GM12878 (cell line): Measurements from ENCODE around the gene KLHL26. TPM values are rescaled to one million over a fixed set of nuclear protein-coding genes. Genes with fewer than 3 reads are reported as not detected.

Experiments
- NFYA ChIP-seq: IDR thresholded peaks from 2 replicates; pipeline ENCODE4 v1.6.1; 2011; ENCODE audit warnings: low read depth, mild to moderate bottlenecking, low read length, improper control_type of control experiment, borderline replicate concordance
- NRF1 ChIP-seq: conservative IDR thresholded peaks from 2 replicates; pipeline ENCODE4 v1.6.1; 2011; ENCODE audit warnings: mild to moderate bottlenecking, low read depth, low read length, improper control_type of control experiment
- SMAD5 ChIP-seq: IDR thresholded peaks from 2 replicates; pipeline ENCODE4 v1.6.1; 2016; ENCODE audit warnings: antibody characterized with exemption, low read depth
- polyA plus RNA-seq, 11 experiments: library from polyadenylated mRNA; depleted of rRNA in 4 of 11; unstranded in 6 of 11; stranded (reverse) in 5 of 11; fragments of >200 nt; fragmentation: Nextera tagmentation in 4 of 11; fragmentation: Illumina TruSeq in 1 of 11; extraction: Ambion mirVana in 4 of 11; extraction: Trizol in 1 of 11; gene quantifications; 1 replicate in 1 of 11; 2 replicates in 10 of 11; pipeline versions ENCODE4 v1.2.1 to v1.2.3, GENCODE V29; 2011 to 2016; ENCODE audit warnings: inconsistent platforms in 2 of 11, missing spikeins in 2 of 11, low read depth in 1 of 11
- total RNA-seq, 4 experiments: library from RNA; depleted of rRNA in 3 of 4; stranded (reverse); fragments of >200 nt in 3 of 4; fragmentation: Illumina TruSeq in 1 of 4; extraction: Trizol in 1 of 4; gene quantifications; 2 replicates each; pipeline versions ENCODE4 v1.2.1 to v1.2.3, GENCODE V29; 2013 to 2021
- TF ChIP-seq, protein P1 (sequence below): fragments of 450-650 bp; formaldehyde crosslinking; IDR thresholded peaks from 2 replicates; pipeline ENCODE4 v1.4.0; 2020; ENCODE audit warnings: mild to moderate bottlenecking, moderate library complexity
- TF ChIP-seq, protein P2 (sequence below): fragments of 450-650 bp; formaldehyde crosslinking; IDR thresholded peaks from 2 replicates; pipeline ENCODE4 v1.5.0; 2022; ENCODE audit warnings: mild to moderate bottlenecking, missing genetic modification characterization
- TF ChIP-seq, protein P3 (sequence below): fragments of 450-650 bp; IDR thresholded peaks from 2 replicates; pipeline ENCODE4 v1.6.1; 2017; ENCODE audit warnings: low read depth, mild to moderate bottlenecking, moderate library complexity

Gene KLHL26
- total and polyA plus RNA-seq, 10 of the 15 experiments (the other 5 are each of a cell fraction or from before 2014, with no cell fraction given): 0.18 to 14.6 (median 2.9) TPM

DNA sequence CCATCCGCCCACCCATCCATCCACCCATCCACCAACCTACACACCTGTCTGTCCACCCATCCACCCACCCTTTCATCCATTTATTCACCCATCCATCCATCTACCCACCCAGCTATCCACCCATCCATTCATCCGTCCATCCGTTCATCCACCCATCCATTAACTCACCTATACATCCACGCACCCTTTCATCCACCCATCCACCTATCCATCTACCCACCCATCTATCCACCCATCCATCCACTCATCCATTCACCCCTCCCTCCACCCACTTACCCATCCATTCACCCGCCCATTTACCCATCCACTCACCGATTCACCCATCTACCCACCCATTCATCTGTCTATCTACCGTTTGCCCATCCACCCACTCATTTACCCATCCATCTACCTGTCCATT lies 17.6 kb downstream of the KLHL26 start (continued):
- TF ChIP-seq, protein P1, sequence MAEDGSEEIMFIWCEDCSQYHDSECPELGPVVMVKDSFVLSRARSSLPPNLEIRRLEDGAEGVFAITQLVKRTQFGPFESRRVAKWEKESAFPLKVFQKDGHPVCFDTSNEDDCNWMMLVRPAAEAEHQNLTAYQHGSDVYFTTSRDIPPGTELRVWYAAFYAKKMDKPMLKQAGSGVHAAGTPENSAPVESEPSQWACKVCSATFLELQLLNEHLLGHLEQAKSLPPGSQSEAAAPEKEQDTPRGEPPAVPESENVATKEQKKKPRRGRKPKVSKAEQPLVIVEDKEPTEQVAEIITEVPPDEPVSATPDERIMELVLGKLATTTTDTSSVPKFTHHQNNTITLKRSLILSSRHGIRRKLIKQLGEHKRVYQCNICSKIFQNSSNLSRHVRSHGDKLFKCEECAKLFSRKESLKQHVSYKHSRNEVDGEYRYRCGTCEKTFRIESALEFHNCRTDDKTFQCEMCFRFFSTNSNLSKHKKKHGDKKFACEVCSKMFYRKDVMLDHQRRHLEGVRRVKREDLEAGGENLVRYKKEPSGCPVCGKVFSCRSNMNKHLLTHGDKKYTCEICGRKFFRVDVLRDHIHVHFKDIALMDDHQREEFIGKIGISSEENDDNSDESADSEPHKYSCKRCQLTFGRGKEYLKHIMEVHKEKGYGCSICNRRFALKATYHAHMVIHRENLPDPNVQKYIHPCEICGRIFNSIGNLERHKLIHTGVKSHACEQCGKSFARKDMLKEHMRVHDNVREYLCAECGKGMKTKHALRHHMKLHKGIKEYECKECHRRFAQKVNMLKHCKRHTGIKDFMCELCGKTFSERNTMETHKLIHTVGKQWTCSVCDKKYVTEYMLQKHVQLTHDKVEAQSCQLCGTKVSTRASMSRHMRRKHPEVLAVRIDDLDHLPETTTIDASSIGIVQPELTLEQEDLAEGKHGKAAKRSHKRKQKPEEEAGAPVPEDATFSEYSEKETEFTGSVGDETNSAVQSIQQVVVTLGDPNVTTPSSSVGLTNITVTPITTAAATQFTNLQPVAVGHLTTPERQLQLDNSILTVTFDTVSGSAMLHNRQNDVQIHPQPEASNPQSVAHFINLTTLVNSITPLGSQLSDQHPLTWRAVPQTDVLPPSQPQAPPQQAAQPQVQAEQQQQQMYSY (CRISPR knock-in tag): no peak
- TF ChIP-seq NRF1 (no peak), SMAD5 (no peak), NFYA (no peak)
- TF ChIP-seq, protein P2, sequence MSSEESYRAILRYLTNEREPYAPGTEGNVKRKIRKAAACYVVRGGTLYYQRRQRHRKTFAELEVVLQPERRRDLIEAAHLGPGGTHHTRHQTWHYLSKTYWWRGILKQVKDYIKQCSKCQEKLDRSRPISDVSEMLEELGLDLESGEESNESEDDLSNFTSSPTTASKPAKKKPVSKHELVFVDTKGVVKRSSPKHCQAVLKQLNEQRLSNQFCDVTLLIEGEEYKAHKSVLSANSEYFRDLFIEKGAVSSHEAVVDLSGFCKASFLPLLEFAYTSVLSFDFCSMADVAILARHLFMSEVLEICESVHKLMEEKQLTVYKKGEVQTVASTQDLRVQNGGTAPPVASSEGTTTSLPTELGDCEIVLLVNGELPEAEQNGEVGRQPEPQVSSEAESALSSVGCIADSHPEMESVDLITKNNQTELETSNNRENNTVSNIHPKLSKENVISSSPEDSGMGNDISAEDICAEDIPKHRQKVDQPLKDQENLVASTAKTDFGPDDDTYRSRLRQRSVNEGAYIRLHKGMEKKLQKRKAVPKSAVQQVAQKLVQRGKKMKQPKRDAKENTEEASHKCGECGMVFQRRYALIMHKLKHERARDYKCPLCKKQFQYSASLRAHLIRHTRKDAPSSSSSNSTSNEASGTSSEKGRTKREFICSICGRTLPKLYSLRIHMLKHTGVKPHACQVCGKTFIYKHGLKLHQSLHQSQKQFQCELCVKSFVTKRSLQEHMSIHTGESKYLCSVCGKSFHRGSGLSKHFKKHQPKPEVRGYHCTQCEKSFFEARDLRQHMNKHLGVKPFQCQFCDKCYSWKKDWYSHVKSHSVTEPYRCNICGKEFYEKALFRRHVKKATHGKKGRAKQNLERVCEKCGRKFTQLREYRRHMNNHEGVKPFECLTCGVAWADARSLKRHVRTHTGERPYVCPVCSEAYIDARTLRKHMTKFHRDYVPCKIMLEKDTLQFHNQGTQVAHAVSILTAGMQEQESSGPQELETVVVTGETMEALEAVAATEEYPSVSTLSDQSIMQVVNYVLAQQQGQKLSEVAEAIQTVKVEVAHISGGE (CRISPR knock-in tag): no peak
- TF ChIP-seq, protein P3, sequence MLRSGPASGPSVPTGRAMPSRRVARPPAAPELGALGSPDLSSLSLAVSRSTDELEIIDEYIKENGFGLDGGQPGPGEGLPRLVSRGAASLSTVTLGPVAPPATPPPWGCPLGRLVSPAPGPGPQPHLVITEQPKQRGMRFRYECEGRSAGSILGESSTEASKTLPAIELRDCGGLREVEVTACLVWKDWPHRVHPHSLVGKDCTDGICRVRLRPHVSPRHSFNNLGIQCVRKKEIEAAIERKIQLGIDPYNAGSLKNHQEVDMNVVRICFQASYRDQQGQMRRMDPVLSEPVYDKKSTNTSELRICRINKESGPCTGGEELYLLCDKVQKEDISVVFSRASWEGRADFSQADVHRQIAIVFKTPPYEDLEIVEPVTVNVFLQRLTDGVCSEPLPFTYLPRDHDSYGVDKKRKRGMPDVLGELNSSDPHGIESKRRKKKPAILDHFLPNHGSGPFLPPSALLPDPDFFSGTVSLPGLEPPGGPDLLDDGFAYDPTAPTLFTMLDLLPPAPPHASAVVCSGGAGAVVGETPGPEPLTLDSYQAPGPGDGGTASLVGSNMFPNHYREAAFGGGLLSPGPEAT: no peak
